RPMI8226 (cell line): ENCODE data around the gene UBAP1.
A peak's percentile ranks its signal among the peaks of the same experiment; 100 is the strongest.
"Not testable (repeated sequence)": the region's sequence is repeated elsewhere in the genome, so short reads cannot be mapped to it uniquely, and the experiment has no call there.

ENCODE experiments used
- DNase-seq: peaks from one replicate; pipeline ENCODE4 v3.0.0-alpha.2; 2015

UBAP1 gene

DNA sequence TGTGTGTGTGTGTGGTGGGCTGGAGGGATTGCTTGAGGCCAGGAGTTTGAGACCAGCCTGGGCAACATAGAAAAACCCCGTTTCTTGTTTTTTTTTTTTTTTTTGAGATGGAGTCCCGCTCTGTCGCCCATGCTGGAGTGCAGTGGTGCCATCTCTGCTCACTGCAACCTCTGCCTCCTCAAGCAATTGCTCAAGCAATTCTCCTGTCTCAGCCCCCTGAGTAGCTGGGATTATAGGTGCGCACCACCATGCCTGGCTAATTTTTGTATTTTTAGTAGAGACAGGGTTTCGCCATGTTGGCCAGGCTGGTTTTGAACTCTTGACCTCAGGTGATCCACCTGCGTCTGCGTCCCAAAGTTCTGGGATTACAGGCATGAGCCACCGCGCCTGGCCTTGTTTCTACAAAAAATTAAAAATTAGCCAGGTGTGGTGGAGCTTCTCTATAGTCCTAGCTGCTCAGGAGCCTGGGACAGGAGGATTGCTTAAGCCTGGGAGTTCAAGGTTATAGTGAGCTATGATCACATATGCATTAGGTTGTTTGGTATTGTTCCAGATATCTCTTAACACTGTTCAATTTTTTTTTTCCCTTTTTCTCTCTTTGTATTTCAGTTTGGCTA lies 47.4 kb downstream of the UBAP1 start:
- not testable (repeated sequence) for DNase-seq

DNA sequence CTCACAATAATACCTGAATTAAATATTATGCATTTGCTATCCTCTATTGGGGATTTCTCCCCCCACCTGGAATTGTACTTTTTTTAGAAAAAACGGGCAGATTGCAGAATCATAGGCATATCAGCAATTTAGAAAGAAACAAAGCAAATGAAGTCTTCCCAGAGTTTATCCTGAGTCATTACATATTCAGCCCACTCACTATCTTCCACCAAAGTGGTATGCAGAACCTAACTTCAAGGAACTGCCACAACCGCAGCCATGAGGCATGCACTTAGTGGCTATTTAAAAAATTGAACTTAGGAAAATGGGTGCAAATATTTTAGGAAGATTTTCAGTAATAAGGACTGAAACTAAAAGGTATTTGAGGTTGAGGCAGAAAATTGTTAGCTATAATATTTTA lies 48.6 kb downstream of the UBAP1 start:
- DNase-seq: no peak

DNA sequence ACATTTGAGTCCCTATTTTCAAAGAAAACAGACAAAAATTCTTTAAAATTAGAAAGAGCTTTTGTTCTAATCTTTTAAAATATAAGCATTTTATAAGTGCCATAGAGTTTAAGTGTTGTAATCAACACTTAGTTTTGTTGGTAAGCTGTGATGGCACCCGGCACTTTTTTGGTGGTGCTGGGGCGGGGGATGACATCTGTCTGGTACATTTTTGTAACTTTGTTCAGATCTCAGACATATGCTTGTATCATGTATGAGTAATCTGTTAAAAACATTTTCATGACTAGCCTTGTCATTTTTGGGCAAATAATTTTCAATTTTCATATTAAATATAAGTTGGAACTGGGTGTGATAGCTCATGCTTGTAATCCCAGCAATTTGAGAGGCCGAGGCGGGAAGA lies 51.7 kb downstream of the UBAP1 start:
- no peak for DNase-seq

GRCh38 chr9:34232201-34232600 lies 53.4 kb downstream of the UBAP1 start:
- no peak for DNase-seq

DNA sequence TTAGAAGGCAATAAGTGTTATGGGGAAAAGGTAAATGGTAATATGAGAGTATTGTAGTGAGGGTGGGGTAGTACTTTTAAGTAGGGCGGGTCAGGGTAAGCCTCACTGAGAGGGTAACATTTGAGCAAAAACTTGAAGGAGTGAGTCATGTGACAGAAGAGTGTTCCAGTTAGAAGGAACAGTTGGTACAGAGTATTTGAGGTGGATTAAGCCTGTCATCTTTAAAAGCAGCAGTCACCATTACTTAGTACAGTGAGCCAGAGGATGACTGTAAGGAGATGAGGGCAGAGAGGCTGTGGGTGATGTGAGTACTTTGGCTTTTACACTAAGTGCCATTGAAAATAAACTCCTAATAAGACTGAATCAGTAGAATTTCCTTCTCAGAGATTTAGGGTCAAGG lies 54.8 kb downstream of the UBAP1 start:
- no peak for DNase-seq

DNA sequence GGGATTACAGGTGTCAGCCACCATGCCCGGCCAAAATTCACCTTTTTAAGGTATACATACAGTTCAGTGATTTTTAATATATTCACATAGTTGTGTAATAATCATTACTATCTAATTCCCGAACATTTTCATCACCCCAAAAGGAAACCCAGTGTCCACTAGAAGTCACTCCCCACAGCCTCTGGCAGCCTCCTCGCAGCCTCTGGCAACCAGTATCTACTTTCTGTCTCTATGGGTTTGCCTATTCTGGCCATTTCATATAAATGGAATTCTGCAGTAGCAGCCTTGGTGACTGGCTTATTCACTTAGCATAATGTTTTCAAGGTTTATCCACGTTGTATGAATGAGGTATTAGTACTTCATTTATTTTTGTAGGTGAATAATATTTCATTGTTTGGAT lies 59.0 kb downstream of the UBAP1 start:
- DNase-seq: no peak

GRCh38 chr9:34240006-34240405 lies 61.2 kb downstream of the UBAP1 start:
- no peak for DNase-seq

GRCh38 chr9:34242830-34243229 lies 64.0 kb downstream of the UBAP1 start:
- no peak for DNase-seq

DNA sequence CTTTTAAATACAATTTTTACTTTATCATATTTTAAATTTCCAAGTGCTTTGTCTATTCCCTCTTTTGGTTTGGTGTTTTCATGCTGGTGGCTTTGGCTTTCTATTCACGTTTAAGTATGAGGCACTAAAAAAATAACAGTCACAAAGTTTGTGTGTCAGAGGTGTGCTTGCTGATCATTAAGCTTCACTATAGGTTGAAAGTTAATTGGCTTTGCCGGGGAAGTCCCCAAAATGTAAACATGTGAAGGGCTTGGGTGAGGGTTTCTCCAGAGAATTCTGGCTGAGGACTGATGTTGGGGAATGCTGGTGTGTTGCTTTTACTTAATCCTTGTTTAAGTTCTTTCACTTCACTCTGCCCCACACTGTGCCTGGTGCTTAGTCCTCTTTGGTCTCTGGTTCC lies 66.4 kb downstream of the UBAP1 start:
- not testable (repeated sequence) for DNase-seq

DNA sequence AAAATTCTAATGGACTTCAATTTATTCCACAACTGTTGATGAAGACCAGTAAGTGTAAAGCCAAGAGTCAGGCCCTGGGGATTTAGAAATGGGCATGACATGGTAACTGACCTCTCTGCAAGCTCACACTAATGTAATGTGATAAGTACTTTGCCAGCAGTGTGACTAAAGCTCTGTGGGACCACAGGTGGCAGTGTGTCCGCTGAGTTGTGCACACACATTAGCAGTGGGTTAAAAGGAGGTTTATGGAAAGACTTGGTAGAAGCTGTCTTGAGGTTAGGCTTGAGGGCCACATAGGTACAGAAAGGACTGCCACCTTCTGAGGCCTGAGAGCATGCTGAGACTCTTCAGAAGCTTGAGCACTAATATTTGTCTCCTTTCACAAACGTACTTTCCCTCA lies 67.6 kb downstream of the UBAP1 start:
- DNase-seq: no peak

- DNase-seq: not testable (repeated sequence)
These were observed 68.9 kb downstream of the UBAP1 start for GRCh38 chr9:34247782-34248181.

DNA sequence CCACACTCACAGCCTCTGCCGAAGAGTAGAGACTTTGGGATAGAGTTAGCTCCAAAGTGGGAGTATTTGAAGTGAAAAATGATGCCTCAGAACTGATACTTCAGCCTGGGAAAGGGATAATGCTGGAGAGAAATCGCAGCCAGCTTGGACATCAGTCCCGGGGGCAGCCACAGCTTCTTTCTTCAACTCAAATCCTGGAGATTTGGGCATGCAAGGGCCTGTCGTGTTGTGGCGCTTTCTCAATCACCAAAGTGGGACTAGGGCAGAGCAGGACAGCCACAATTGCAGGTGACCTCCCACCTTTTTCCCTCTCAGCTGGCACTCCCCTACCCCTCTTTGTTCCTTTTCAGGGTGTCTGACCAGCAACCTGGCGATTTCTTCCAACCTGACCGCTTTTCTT lies 70.4 kb downstream of the UBAP1 start:
- DNase-seq: no peak

DNA sequence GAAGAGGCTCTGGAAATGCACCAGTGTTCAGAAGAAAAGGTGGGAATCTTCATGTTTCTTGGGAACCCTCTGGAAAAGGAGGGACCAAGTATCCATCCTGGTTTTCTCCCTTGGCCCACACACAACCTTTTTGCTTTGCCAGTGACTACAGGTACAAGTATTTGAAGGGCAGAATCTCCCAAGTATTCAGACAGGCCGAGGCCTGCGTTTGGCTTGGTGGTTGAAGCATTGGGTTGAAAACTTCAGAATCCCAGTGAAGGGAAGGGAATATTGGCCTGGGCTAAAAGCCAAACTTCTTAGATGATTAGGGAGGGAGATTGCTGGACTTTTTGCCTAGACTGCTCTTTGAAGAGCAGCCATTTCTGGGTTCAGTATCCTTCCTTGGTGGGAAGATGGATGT lies 71.9 kb downstream of the UBAP1 start:
- no peak for DNase-seq

GRCh38 chr9:34252016-34252415 lies 73.2 kb downstream of the UBAP1 start:
- no peak for DNase-seq

- peak; percentile 65 for DNase-seq
These were observed 74.0 kb downstream of the UBAP1 start for GRCh38 chr9:34252670-34253459.

- DNase-seq: no peak
These were observed 74.6 kb downstream of the UBAP1 start for GRCh38 chr9:34253460-34253837.

DNA sequence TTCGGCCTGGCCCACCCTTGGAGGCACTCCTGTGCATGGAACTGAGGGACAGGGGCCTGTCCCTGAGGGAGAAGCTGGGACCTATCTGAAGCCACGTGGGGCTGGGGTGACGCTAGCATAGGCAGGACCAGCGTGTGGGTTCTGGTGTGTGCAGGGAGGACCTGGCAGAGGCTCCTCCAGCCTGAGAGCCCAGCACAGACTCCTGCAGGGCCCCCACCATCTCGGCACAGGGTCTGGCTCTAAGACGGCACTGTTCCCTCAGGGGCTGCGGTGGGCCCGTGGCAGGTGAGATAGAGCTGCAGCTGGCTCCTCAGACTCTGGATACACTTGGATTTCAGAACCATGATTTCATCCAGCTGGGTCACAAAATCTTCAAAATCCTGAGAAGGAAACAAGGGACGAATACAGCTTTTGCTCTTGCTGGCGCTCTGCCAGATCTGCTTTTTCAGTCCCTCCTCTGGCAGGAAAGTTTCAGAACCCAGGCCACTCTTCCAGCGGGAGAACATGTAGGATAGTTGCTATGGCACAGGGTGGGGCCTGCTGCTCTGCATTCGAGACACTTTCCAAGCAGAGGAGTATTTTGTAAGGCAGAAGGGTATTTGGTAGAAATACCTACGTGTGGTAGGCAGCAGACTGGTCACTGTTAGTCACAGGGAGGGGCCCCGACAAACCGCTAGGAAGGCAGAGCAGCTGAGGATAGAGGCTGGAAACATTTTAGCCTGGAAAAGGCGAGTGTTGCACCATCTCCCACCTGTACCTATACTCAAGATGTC lies 75.5 kb downstream of the UBAP1 start:
- no peak for DNase-seq

DNA sequence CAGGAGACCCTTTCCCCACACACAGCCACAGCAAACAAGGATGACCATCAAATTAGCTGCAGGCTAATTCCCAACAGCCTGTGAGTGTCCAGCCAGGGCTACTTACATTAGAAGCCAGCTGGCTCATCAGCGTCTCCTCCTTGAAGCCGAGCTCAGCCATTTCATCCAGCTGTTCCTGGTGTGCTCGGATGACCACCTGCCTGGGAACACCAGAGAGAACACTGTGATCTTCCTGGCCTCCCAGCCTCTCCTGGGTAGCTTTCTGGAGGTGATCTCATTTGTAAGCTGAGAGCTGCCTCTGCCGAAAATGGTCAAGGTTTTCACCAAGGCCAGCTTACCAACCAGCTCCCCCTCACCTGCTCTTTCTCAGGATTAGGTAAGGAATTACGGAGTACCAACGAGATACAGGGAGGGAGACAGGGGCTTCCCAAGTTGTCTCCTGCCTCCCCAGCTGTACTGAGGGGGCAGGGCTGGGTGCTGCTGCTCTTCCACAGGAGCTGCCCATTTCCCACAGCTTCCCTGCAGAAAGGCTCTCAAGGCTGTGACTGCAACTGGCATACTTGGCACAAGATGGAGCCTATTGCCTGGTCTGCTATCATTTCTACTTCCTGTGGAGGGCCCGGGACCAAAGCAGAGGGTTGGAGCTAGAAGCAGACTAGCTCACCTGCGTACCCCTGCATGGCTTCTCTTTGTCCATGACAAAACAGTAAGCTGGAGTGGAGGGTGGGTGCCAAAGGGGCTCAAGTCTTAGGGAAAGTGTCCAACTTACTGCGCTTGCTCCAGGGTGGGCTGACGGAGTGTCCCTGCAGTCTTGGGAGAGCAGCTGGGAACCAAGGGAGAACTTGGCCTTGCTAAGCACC lies 76.4 kb downstream of the UBAP1 start:
- no peak for DNase-seq

- no peak for DNase-seq
These were observed 77.3 kb downstream of the UBAP1 start for GRCh38 chr9:34256104-34256503.

GRCh38 chr9:34256987-34257585 lies 78.2 kb downstream of the UBAP1 start:
- no peak for DNase-seq

DNA sequence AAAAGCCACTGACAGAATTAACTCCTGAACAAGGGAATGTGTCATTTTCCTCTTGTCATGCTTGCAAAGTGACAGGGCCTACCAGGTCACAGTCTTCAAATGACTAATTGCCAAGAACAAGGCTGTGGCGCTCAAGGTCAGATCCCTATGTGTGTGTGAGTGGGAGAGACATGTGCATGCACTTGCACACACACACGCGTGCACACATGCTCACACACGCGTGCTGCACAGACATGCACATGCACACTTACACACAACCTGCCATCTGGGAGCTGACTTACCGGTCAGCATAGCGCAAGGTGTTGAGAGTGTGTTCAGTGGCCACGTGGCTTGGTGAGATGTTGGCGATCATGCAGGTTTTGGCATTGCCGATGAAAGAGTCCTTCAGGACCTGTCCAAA lies 80.5 kb downstream of the UBAP1 start:
- DNase-seq: no peak

GRCh38 chr9:34262971-34263370 lies 84.1 kb downstream of the UBAP1 start:
- no peak for DNase-seq

GRCh38 chr9:34267660-34268059 lies 88.8 kb downstream of the UBAP1 start:
- DNase-seq: no peak
